ENCODE data around the gene NEXMIF.
"Not testable (repeated sequence)": the region's sequence is repeated elsewhere in the genome, so short reads cannot be mapped to it uniquely, and the experiment has no call there.

NEXMIF gene

DNA sequence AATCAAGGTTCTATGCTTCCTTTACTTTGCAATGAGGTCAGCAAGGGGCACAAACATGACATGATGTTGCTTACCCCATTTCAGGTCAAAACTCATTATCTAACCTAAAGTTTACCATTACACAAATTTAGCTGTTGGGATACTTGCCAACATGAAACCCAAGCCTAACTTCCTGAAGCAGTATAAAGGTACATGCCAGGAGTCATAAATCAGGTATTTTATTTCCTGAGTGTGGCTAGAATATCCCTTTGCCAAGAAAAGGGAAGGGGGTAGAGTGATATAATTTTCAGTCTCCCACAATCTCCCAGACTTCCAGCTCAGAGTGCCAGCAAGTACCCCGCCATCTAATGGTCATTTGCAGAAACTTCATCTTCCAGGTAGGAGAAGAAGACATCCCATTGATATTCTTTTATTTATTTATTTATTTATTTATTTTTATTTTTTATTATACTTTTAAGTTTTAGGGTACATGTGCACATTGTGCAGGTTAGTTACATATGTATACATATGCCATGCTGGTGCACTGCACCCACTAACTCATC lies 136.6 kb downstream of the NEXMIF start:
- DNase-seq, result no peak

GRCh38 chrX:74784629-74785028 lies 140.6 kb downstream of the NEXMIF start:
- no peak for DNase-seq

DNA sequence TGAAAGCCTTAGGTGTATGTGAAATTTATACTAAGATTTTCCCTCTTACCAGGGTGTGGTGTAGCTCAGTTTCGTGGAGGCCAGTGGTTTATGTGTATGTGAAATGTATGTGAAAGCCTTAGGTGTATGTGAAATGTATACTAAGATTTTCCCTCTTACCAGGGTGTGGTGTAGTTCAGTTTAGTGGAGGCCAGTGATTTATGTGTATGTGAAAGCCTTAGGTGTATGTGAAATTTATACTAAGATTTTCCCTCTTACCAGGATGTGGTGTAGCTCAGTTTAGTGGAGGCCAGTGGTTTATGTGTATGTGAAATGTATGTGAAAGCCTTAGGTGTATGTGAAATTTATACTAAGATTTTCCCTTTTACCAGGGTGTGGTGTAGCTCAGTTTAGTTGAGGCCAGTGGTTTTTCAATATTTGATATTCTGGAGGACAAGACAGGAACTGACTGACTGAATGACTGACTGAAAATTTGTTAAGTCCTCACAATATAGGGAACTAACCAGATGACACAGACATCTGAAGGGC lies 143.7 kb downstream of the NEXMIF start:
- DNase-seq, result no peak

DNA sequence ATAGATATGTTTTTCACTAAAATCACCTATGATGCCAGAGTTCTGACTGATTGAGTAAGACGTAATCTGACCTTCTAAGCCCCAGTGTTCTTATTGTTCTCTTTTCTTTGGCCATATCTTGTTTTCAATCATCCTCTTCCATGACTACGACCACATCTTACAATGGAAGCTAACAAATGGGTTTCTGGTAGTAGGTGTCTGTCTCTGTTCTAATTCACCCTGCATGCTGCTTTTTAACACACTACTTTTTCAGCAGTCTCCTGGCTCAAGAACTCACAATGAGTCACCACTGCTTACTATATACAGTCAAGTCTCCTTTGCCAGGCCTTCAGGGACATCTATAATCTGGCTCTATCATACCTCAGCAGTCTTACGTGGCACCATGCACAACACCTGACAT lies 146.1 kb downstream of the NEXMIF start:
- peak; percentile 23 for DNase-seq

GRCh38 chrX:74774988-74775387 lies 150.3 kb downstream of the NEXMIF start:
- DNase-seq, result no peak

GRCh38 chrX:74736450-74736849 lies 188.8 kb downstream of the NEXMIF start:
- DNase-seq, result no peak

DNA sequence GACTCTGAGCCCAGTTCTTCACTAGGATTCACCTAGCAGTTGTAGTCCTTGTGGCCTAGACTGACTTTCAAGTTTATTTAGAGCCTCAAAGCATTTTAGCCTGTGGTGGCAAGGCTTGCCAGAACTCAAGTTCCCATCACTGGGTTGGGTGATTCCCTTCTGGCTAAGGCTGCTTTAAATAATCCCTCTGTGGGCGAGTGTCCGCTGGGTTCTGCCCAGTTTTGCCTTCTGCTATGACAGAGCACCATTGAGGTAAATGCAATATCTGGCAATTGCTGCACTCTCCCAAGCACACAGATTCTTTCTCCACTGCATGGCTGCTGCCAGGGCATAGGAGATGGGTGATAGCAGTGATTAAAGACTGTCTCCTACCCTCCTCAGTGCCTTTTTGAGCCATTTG lies 220.0 kb downstream of the NEXMIF start:
- no peak for DNase-seq

GRCh38 chrX:74701343-74701742 lies 223.9 kb downstream of the NEXMIF start:
- not testable (repeated sequence) for DNase-seq

DNA sequence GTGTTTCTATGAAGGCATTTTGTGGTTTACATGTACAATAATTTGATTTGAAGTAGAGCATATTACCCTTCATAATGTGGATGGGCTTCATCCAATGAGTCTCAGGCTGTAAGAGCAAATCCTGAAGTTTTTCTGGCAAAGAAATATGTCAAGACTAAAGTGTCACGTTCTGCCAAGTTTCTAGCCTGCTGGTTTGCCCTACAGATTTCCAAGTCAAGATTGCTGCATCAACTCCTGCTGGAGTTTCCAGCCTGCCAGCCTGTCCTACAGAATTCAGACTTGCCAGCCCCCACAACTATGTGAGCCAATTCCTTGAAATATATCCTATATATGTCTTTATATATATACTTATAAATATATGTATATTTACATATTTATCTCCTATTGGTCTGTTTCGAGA lies 240.8 kb downstream of the NEXMIF start:
- no peak for DNase-seq

Data from hematopoietic multipotent progenitor cell treated with erythropoietin and hydrocortisone succinate and interleukin-3 and kit ligand, for 4 days (in vitro differentiated cells).